A549 (cell line): ENCODE data around the gene MUC5B. TPM values are rescaled to one million over a fixed set of nuclear protein-coding genes. Genes with fewer than 3 reads are reported as not detected.

Experiments
- ATAC-seq, 2 experiments: fragments of 200-7000 bp in 1 of 2; fragments of >200 bp in 1 of 2; cut with Nextera tagmentation in 1 of 2; cut with Tn5 transposase in 1 of 2; 3 replicates each; pipeline versions ENCODE4 v1.8.0 to v1.9.1; 2018 to 2020; ENCODE audit warnings: mild to moderate bottlenecking in 1 of 2, moderate library complexity in 1 of 2
- CTCF ChIA-PET: fragments of 300-600 bp; sonication (Branson Sonifier 250); formaldehyde crosslinking; extraction: SDS; loops from one replicate; lab custom pipeline; 2021; ENCODE audit warnings: antibody characterized with exemption, inconsistent platforms; lab: Yijun Ruan, JAX
- POLR2A ChIA-PET: fragments of 350-600 bp; formaldehyde crosslinking; extraction: SDS; loops from one replicate; lab custom pipeline; 2021; ENCODE audit warnings: antibody characterized with exemption, inconsistent platforms; lab: Yijun Ruan, JAX
- DNase-seq, 2 experiments: peaks; one replicate each; pipeline versions ENCODE4 v3.0.0 to v3.0.0-alpha.2; 2011 to 2016; ENCODE audit warnings: low read depth in 1 of 2, low spot score in 1 of 2
- FAIRE-seq: peaks from 2 replicates; lab custom pipeline; 2011; peaks lifted over from hg19 to GRCh38; lab: Jason Lieb, UNC
- H3K27ac ChIP-seq, 2 experiments: fragments of >200 bp; sonication (Bioruptor Twin); formaldehyde crosslinking; 3 replicates each; pipeline ENCODE4 v1.5.1; 2016 to 2017
- H3K4me1 ChIP-seq: fragments of >200 bp; sonication (Bioruptor Twin); formaldehyde crosslinking; 3 replicates; pipeline ENCODE4 v1.6.1; 2016
- H3K4me2 ChIP-seq: fragments of >200 bp; sonication (Bioruptor Twin); formaldehyde crosslinking; 3 replicates; pipeline ENCODE4 v1.6.1; 2016
- H3K4me3 ChIP-seq: fragments of >200 bp; sonication (Bioruptor Twin); formaldehyde crosslinking; 3 replicates; pipeline ENCODE4 v1.5.1; 2016
- H3K9me3 ChIP-seq: fragments of >200 bp; sonication (Bioruptor Twin); formaldehyde crosslinking; 3 replicates; pipeline ENCODE4 v1.6.1; 2016
- CBX2 ChIP-seq: fragments of 200-600 bp; sonication (generic); IDR thresholded peaks from 2 replicates; pipeline ENCODE4 v1.6.1; 2016; ENCODE audit warnings: low read depth, mild to moderate bottlenecking, borderline replicate concordance
- CBX8 ChIP-seq: fragments of 200-600 bp; sonication (generic); IDR thresholded peaks from 2 replicates; pipeline ENCODE4 v1.6.1; 2016
- CHD4 ChIP-seq: fragments of 200-600 bp; sonication (generic); IDR thresholded peaks from 2 replicates; pipeline ENCODE4 v1.6.1; 2016; ENCODE audit warnings: antibody characterized with exemption, mild to moderate bottlenecking, borderline replicate concordance
- CTCF ChIP-seq: fragments of >200 bp; sonication (Bioruptor Twin); formaldehyde crosslinking; IDR thresholded peaks from 3 replicates; pipeline ENCODE4 v1.5.1; 2016
- E2F6 ChIP-seq: IDR thresholded peaks from 2 replicates; pipeline ENCODE4 v1.6.1; 2012; ENCODE audit warnings: low read depth, borderline replicate concordance
- EP300 ChIP-seq, 2 experiments: fragments of >200 bp; sonication (Bioruptor Twin); formaldehyde crosslinking; IDR thresholded peaks; 2 replicates in 1 of 2; 3 replicates in 1 of 2; pipeline ENCODE4 v1.6.1; 2016 to 2017
- ESRRA ChIP-seq: fragments of 150-350 bp; IDR thresholded peaks from 2 replicates; pipeline ENCODE4 v1.6.1; 2014; ENCODE audit warnings: mild to moderate bottlenecking, low read length, borderline replicate concordance
- FOSB ChIP-seq: fragments of 250-450 bp; sonication (Bioruptor Pico); IDR thresholded peaks from 2 replicates; pipeline ENCODE4 v1.5.0; 2020; ENCODE audit warnings: mild to moderate bottlenecking, moderate library complexity
- FOXS1 ChIP-seq: fragments of 250-450 bp; sonication (Bioruptor Pico); IDR thresholded peaks from 2 replicates; pipeline ENCODE4 v1.5.0; 2020; ENCODE audit warnings: mild to moderate bottlenecking, moderate library complexity
- GATA3 ChIP-seq: IDR thresholded peaks from 2 replicates; pipeline ENCODE4 v1.6.1; 2012; ENCODE audit warnings: borderline replicate concordance
- HDAC2 ChIP-seq: fragments of 200-600 bp; sonication (generic); IDR thresholded peaks from 2 replicates; pipeline ENCODE4 v1.6.1; 2016
- HES2 ChIP-seq: fragments of >200 bp; sonication (Bioruptor Twin); formaldehyde crosslinking; IDR thresholded peaks from 2 replicates; pipeline ENCODE4 v1.6.1; 2016
- HMGXB4 ChIP-seq: fragments of 250-450 bp; sonication (Bioruptor Pico); IDR thresholded peaks from 2 replicates; pipeline ENCODE4 v1.5.0; 2021; ENCODE audit warnings: mild to moderate bottlenecking, moderate library complexity, borderline replicate concordance
- HOXB13 ChIP-seq: fragments of 250-450 bp; sonication (Bioruptor Pico); IDR thresholded peaks from 2 replicates; pipeline ENCODE4 v1.5.0; 2020; ENCODE audit warnings: low read depth, mild to moderate bottlenecking, moderate library complexity
- JUN ChIP-seq, 2 experiments: fragments of >200 bp; sonication (Bioruptor Twin); formaldehyde crosslinking; IDR thresholded peaks; 2 replicates in 1 of 2; 3 replicates in 1 of 2; pipeline ENCODE4 v1.6.1; 2016 to 2017
- JUNB ChIP-seq: fragments of >200 bp; sonication (Bioruptor Twin); formaldehyde crosslinking; IDR thresholded peaks from 2 replicates; pipeline ENCODE4 v1.6.1; 2016
- MAFK ChIP-seq: fragments of 450-650 bp; IDR thresholded peaks from 2 replicates; pipeline ENCODE4 v1.6.1; 2014; ENCODE audit not compliant: partially characterized antibody
- MAX ChIP-seq: IDR thresholded peaks from 2 replicates; pipeline ENCODE4 v1.6.1; 2012
- MYC ChIP-seq: IDR thresholded peaks from 2 replicates; pipeline ENCODE4 v1.6.1; 2012; ENCODE audit warnings: mild to moderate bottlenecking, inconsistent platforms, low read length, improper control_type of control experiment, borderline replicate concordance
- POLR2A ChIP-seq: IDR thresholded peaks from 2 replicates; pipeline ENCODE4 v1.6.1; 2012; ENCODE audit warnings: mild to moderate bottlenecking, low read length
- POLR2AphosphoS2 ChIP-seq: conservative IDR thresholded peaks from 2 replicates; pipeline ENCODE4 v1.6.1; 2012; ENCODE audit warnings: low read length, improper control_type of control experiment, inconsistent platforms
- RARB ChIP-seq: fragments of 250-450 bp; sonication (Bioruptor Pico); IDR thresholded peaks from 2 replicates; pipeline ENCODE4 v1.8.0; 2021; ENCODE audit warnings: mild to moderate bottlenecking, moderate library complexity
- RCOR1 ChIP-seq: fragments of 150-350 bp; IDR thresholded peaks from 2 replicates; pipeline ENCODE4 v1.6.1; 2014; ENCODE audit warnings: antibody characterized with exemption, low read length, low read depth
- SMC3 ChIP-seq: fragments of >200 bp; sonication (Bioruptor Twin); formaldehyde crosslinking; IDR thresholded peaks from 3 replicates; pipeline ENCODE4 v1.6.1; 2018; ENCODE audit warnings: inconsistent platforms
- SREBF2 ChIP-seq: fragments of 450-650 bp; IDR thresholded peaks from 2 replicates; pipeline ENCODE4 v1.6.1; 2014; ENCODE audit warnings: mild to moderate bottlenecking, moderate library complexity
- USF2 ChIP-seq: fragments of 450-650 bp; IDR thresholded peaks from 2 replicates; pipeline ENCODE4 v1.6.1; 2014; ENCODE audit warnings: antibody characterized with exemption
- WGBS: methylation state at CpG from one replicate; pipeline ENCODE4 v1.1.6; 2017; ENCODE audit errors: missing lambda C conversion rate; 5-methylcytosine and 5-hydroxymethylcytosine counted together
- polyA plus RNA-seq, 4 experiments: library from polyadenylated mRNA; depleted of rRNA in 3 of 4; stranded (reverse); fragments of >200 nt; fragmentation: RNase III in 1 of 4; extraction: RNeasy Plus Mini Kit Qiagen cat#74134 plus additional on column Dnase treatment in 1 of 4; gene quantifications; 2 replicates in 3 of 4; 3 replicates in 1 of 4; pipeline ENCODE4 v1.2.3, GENCODE V29; 2011 to 2017

The MUC5B gene
- polyA plus RNA-seq, 2 of the 4 experiments (the other 2 are of a cell fraction), result 0.85 to 1.4 TPM

- ATAC-seq (no peak), FAIRE-seq (no peak), DNase-seq (no peak)
- Histone ChIP-seq H3K4me2 (no peak overlapping the region), H3K27ac (no peak overlapping the region), H3K4me1 (peaks cover 46% of the 10 kb centered on the region), H3K9me3 (no peaks in the 10 kb centered on the region), H3K4me3 (no peak overlapping the region)
- POLR2A ChIA-PET, result no interaction called here
- 93% methylated on average over 7 of the region's 7 CpGs for WGBS
- CTCF ChIA-PET, result interaction anchor here (1.0 kb wide), 1 partner anchor 9 kb away, joined by 3 read pairs; the partner anchor contains the start of gene TOLLIP
- TF ChIP-seq JUN (IDR thresholded peaks at IDR 0.05) (no peak), CBX2 (no peak), RARB (no peak), USF2 (no peak), GATA3 (no peak), ESRRA (no peak), SREBF2 (no peak), HOXB13 (no peak), MAX (no peak), E2F6 (no peak), FOXS1 (CRISPR knock-in tag) (no peak)
These were observed 77.3 kb downstream of the MUC5B start for GRCh38 chr11:1300121-1300520.

- Histone ChIP-seq H3K4me2 (no peak overlapping the region), H3K4me3 (no peak overlapping the region)
- POLR2A ChIA-PET, result no interaction called here
- DNase-seq, result no peak
- no peak for ATAC-seq
- TF ChIP-seq MYC (no peak), JUNB (no peak), ESRRA (no peak), CBX8 (no peak), SREBF2 (no peak), HES2 (no peak), RCOR1 (no peak), JUN (IDR thresholded peaks at IDR 0.05) (no peak), FOSB (CRISPR knock-in tag) (no peak), CBX2 (no peak)
- TF ChIP-seq, all 56 proteins: peak for 0
- FAIRE-seq, result no peak
- 91% methylated on average over 27 of the region's 28 CpGs for WGBS
- CTCF ChIA-PET, result interaction anchor here (1.0 kb wide), 1 partner anchor 8 kb away, joined by 3 read pairs; the partner anchor contains the start of gene TOLLIP
- Histone ChIP-seq H3K27ac (no peak overlapping the region), H3K9me3 (no peaks in the 10 kb centered on the region), H3K4me1 (peaks cover 52% of the 10 kb centered on the region)
These were observed 77.8 kb downstream of the MUC5B start for GRCh38 chr11:1300569-1301187.

- H3K4me1 ChIP-seq, result peaks cover 55% of the 10 kb centered on the region
- TF ChIP-seq MAFK (no peak), CBX8 (no peak), CTCF (no peak), HMGXB4 (no peak), EP300 (IDR thresholded peaks at IDR 0.05) (no peak), SMC3 (no peak), HDAC2 (no peak), USF2 (no peak), POLR2AphosphoS2 (no peak), POLR2A (no peak), FOXS1 (CRISPR knock-in tag) (no peak), CHD4 (no peak)
- TF ChIP-seq, all 56 proteins: peak for 0
- no peak for DNase-seq
- no peak for ATAC-seq
- ChIA-PET POLR2A (no interaction called here), CTCF (interaction anchor here (0.8 to 3.9 kb wide), 3 partner anchors 8 to 245 kb away, joined by 3 to 16 read pairs (median 4); partner anchors contain the start of gene TOLLIP)
- H3K9me3 ChIP-seq, result no peaks in the 10 kb centered on the region
- H3K27ac ChIP-seq, result 0 out of 6 replicates have a peak overlapping the region, but pooled peaks of 1 of the 2 experiments have one; percentile 15
- 91% methylated on average over 22 of the region's 22 CpGs for WGBS
- no peak for FAIRE-seq
- no peak overlapping the region for H3K4me3 ChIP-seq
- H3K4me2 ChIP-seq, result no peak overlapping the region
These were observed 78.5 kb downstream of the MUC5B start for GRCh38 chr11:1301220-1302000.
